GM12878 (cell line): ENCODE measurements around the gene TIMM10. TPM values are rescaled to one million over a fixed set of nuclear protein-coding genes. Genes with fewer than 3 reads are reported as not detected.
A peak's percentile ranks its signal among the peaks of the same experiment; 100 is the strongest.

ENCODE experiments used
- CREB1 ChIP-seq: IDR thresholded peaks from 2 replicates; pipeline ENCODE4 v1.6.1; 2012; ENCODE audit warnings: low read depth, mild to moderate bottlenecking, inconsistent platforms
- CREM ChIP-seq: IDR thresholded peaks from 2 replicates; pipeline ENCODE4 v1.6.1; 2014; ENCODE audit warnings: antibody characterized with exemption, low read depth
- CUX1 ChIP-seq: IDR thresholded peaks from 2 replicates; pipeline ENCODE4 v1.6.1; 2012; ENCODE audit warnings: improper control_type of control experiment, low read depth, low read length; ENCODE audit not compliant: insufficient replicate concordance
- HSF1 ChIP-seq: fragments of 150-350 bp; IDR thresholded peaks from 2 replicates; pipeline ENCODE4 v1.6.1; 2014; ENCODE audit warnings: mild to moderate bottlenecking, low read depth, low read length
- JUND ChIP-seq: IDR thresholded peaks from 2 replicates; pipeline ENCODE4 v1.6.1; 2012; ENCODE audit warnings: low read depth, mild to moderate bottlenecking, low read length, improper control_type of control experiment, moderate library complexity
- NR2C2 ChIP-seq: IDR thresholded peaks from 2 replicates; pipeline ENCODE4 v1.6.1; 2011; ENCODE audit warnings: borderline replicate concordance, low read depth; ENCODE audit not compliant: control insufficient read depth, insufficient read length
- TARDBP ChIP-seq: IDR thresholded peaks from 2 replicates; pipeline ENCODE4 v1.6.1; 2016; ENCODE audit warnings: borderline replicate concordance
- TBL1XR1 ChIP-seq: IDR thresholded peaks from 2 replicates; pipeline ENCODE4 v1.6.1; 2012; ENCODE audit warnings: low read depth, low read length, improper control_type of control experiment
- ZBED1 ChIP-seq: IDR thresholded peaks from 2 replicates; pipeline ENCODE4 v1.6.1; 2016; ENCODE audit warnings: borderline replicate concordance
- polyA plus RNA-seq, 11 experiments: library from polyadenylated mRNA; depleted of rRNA in 4 of 11; unstranded in 6 of 11; stranded (reverse) in 5 of 11; fragments of >200 nt; fragmentation: Nextera tagmentation in 4 of 11; fragmentation: Illumina TruSeq in 1 of 11; extraction: Ambion mirVana in 4 of 11; extraction: Trizol in 1 of 11; gene quantifications; 1 replicate in 1 of 11; 2 replicates in 10 of 11; pipeline versions ENCODE4 v1.2.1 to v1.2.3, GENCODE V29; 2011 to 2016; ENCODE audit warnings: inconsistent platforms in 2 of 11, missing spikeins in 2 of 11, low read depth in 1 of 11
- total RNA-seq, 4 experiments: library from RNA; depleted of rRNA in 3 of 4; stranded (reverse); fragments of >200 nt in 3 of 4; fragmentation: Illumina TruSeq in 1 of 4; extraction: Trizol in 1 of 4; gene quantifications; 2 replicates each; pipeline versions ENCODE4 v1.2.1 to v1.2.3, GENCODE V29; 2013 to 2021
- TF ChIP-seq, protein P1 (sequence below): fragments of 450-650 bp; conservative IDR thresholded peaks from 2 replicates; pipeline ENCODE4 v1.6.1; 2017; ENCODE audit warnings: mild to moderate bottlenecking, moderate library complexity

The TIMM10 gene
- total and polyA plus RNA-seq, 10 of the 15 experiments (the other 5 are each of a cell fraction or from before 2014, with no cell fraction given): 148 to 898 (median 206) TPM

- TF ChIP-seq ZBED1 (no peak), TBL1XR1 (0 out of 2 replicates have a peak, but pooled peaks have one; percentile 10), TARDBP (no peak), JUND (no peak), CREM (peak; percentile 59), NR2C2 (no peak), CREB1 (peak; percentile 76), CUX1 (no peak), HSF1 (no peak)
- TF ChIP-seq, protein P1, sequence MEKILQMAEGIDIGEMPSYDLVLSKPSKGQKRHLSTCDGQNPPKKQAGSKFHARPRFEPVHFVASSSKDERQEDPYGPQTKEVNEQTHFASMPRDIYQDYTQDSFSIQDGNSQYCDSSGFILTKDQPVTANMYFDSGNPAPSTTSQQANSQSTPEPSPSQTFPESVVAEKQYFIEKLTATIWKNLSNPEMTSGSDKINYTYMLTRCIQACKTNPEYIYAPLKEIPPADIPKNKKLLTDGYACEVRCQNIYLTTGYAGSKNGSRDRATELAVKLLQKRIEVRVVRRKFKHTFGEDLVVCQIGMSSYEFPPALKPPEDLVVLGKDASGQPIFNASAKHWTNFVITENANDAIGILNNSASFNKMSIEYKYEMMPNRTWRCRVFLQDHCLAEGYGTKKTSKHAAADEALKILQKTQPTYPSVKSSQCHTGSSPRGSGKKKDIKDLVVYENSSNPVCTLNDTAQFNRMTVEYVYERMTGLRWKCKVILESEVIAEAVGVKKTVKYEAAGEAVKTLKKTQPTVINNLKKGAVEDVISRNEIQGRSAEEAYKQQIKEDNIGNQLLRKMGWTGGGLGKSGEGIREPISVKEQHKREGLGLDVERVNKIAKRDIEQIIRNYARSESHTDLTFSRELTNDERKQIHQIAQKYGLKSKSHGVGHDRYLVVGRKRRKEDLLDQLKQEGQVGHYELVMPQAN: peak; percentile 83
These were observed at the start of gene TIMM10 (continued) for GRCh38 chr11:57530596-57531507.
